Adipocyte (in vitro differentiated cells): Measurements from ENCODE around the gene NAV2.

Experiments
- DNase-seq: peaks from one replicate; pipeline ENCODE4 v3.0.0-alpha.2; 2015; ENCODE audit warnings: low read depth
- H3K27me3 ChIP-seq: replicated peaks from 2 replicates; pipeline ENCODE4 v1.7.0; 2013; ENCODE audit warnings: mild to moderate bottlenecking, low read length, moderate library complexity; ENCODE audit not compliant: control insufficient read depth, insufficient read depth
- H3K36me3 ChIP-seq: 2 replicates; pipeline ENCODE4 v1.7.0; 2013; ENCODE audit warnings: low read length, mild to moderate bottlenecking, moderate library complexity; ENCODE audit not compliant: control insufficient read depth, insufficient read depth, severe bottlenecking
- H3K4me1 ChIP-seq: 2 replicates; pipeline ENCODE4 v1.7.0; 2013; ENCODE audit warnings: mild to moderate bottlenecking, low read length, moderate library complexity; ENCODE audit not compliant: control insufficient read depth, insufficient read depth
- H3K4me3 ChIP-seq: 2 replicates; pipeline ENCODE4 v1.7.0; 2013; ENCODE audit warnings: mild to moderate bottlenecking, low read length, moderate library complexity
- H3K9ac ChIP-seq: 2 replicates; pipeline ENCODE4 v1.7.0; 2013; ENCODE audit warnings: mild to moderate bottlenecking, low read length, moderate library complexity
- H3K9me3 ChIP-seq: 2 replicates; pipeline ENCODE4 v1.7.0; 2013; ENCODE audit warnings: mild to moderate bottlenecking, low read length, moderate library complexity; ENCODE audit not compliant: control insufficient read depth

NAV2 gene

GRCh38 chr11:19691815-19692500 is 20.7 kb upstream of the NAV2 start:
- Histone ChIP-seq H3K4me1 (peaks cover 18% of the 10 kb centered on the region), H3K9ac (no peak overlapping the region), H3K9me3 (no peaks in the 10 kb centered on the region), H3K36me3 (no peaks in the 10 kb centered on the region), H3K4me3 (no peak overlapping the region), H3K27me3 (no peaks in the 10 kb centered on the region)
- DNase-seq, result no peak

- no peak for DNase-seq
- H3K4me3 ChIP-seq, result no peak overlapping the region
- H3K36me3 ChIP-seq, result no peaks in the 10 kb centered on the region
- H3K9me3 ChIP-seq, result no peaks in the 10 kb centered on the region
- no peak overlapping the region for H3K9ac ChIP-seq
- no peaks in the 10 kb centered on the region for H3K27me3 ChIP-seq
- peaks cover 17% of the 10 kb centered on the region for H3K4me1 ChIP-seq
Observed at GRCh38 chr11:19693146-19693545, 19.5 kb upstream of the NAV2 start.

- no peak overlapping the region for H3K4me3 ChIP-seq
- DNase-seq, result no peak
Observed at GRCh38 chr11:19694796-19695345, 17.8 kb upstream of the NAV2 start.

DNA sequence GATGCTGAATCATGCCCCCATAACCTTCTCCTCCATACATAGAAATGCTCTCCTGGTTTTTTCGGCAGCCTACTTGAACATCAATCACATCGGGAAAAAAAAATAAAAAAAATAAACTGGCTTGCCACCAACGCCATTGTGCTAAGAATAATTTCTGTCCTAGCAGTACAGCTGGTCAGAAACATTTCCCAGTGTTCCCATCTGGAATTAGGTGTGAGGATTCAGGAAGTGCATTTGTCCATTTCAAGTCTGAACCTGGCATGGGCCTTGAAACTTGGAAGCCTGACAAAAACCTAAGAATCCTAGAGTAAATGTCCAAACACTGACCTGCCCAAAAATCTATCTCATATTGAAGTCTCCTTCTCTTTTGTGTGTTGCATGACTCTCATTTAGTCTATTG is 16.6 kb upstream of the NAV2 start:
- Histone ChIP-seq H3K4me3 (no peak overlapping the region), H3K9ac (no peak overlapping the region), H3K4me1 (peaks cover 35% of the 10 kb centered on the region), H3K36me3 (no peaks in the 10 kb centered on the region), H3K27me3 (no peaks in the 10 kb centered on the region), H3K9me3 (no peaks in the 10 kb centered on the region)
- no peak for DNase-seq

More at GRCh38 chr11:19694796-19695345, 17.8 kb upstream of the NAV2 start:
- Histone ChIP-seq H3K27me3 (no peaks in the 10 kb centered on the region), H3K4me1 (peaks cover 24% of the 10 kb centered on the region), H3K9ac (no peak overlapping the region), H3K9me3 (no peaks in the 10 kb centered on the region), H3K36me3 (no peaks in the 10 kb centered on the region)

- no peak overlapping the region for H3K9ac ChIP-seq
- no peaks in the 10 kb centered on the region for H3K9me3 ChIP-seq
- H3K4me3 ChIP-seq, result no peak overlapping the region
- DNase-seq, result no peak
- H3K36me3 ChIP-seq, result no peaks in the 10 kb centered on the region
- H3K27me3 ChIP-seq, result no peaks in the 10 kb centered on the region
- peaks cover 44% of the 10 kb centered on the region for H3K4me1 ChIP-seq
Observed at GRCh38 chr11:19696904-19697303, 15.7 kb upstream of the NAV2 start.

DNA sequence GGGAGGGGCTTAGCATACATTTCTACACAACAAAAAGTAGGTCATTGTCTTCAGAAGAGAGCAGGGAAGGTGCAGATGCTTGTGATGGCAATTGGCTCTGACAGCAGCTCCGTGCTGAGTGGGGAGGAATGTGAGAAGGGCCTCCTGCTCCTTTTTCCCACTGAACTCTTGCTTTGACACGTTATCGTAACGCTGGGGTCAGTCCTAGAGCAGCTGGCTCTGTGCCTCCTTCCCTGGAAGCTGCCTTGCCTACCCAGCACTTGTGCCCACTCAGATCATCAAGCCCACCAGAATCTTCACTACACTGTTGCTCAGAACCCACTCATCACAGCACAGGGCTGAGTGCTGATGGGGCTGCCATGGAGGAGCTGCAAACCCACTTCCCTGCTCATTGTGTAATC is 14.9 kb upstream of the NAV2 start:
- no peak for DNase-seq
- no peak overlapping the region for H3K4me3 ChIP-seq
- H3K9ac ChIP-seq, result no peak overlapping the region
- H3K9me3 ChIP-seq, result no peaks in the 10 kb centered on the region
- peaks cover 49% of the 10 kb centered on the region for H3K4me1 ChIP-seq
- H3K27me3 ChIP-seq, result no peaks in the 10 kb centered on the region
- H3K36me3 ChIP-seq, result no peaks in the 10 kb centered on the region

- no peak overlapping the region for H3K9ac ChIP-seq
- DNase-seq, result no peak
- H3K4me3 ChIP-seq, result no peak overlapping the region
- no peaks in the 10 kb centered on the region for H3K27me3 ChIP-seq
- no peaks in the 10 kb centered on the region for H3K9me3 ChIP-seq
- peaks cover 53% of the 10 kb centered on the region for H3K4me1 ChIP-seq
- H3K36me3 ChIP-seq, result no peaks in the 10 kb centered on the region
Observed at GRCh38 chr11:19698493-19699292, 13.9 kb upstream of the NAV2 start.

GRCh38 chr11:19701421-19701820 is 11.2 kb upstream of the NAV2 start:
- Histone ChIP-seq H3K4me3 (no peak overlapping the region), H3K4me1 (peaks cover 65% of the 10 kb centered on the region), H3K9me3 (no peaks in the 10 kb centered on the region), H3K9ac (peak overlapping the region; percentile 41), H3K27me3 (no peaks in the 10 kb centered on the region), H3K36me3 (no peaks in the 10 kb centered on the region)
- no peak for DNase-seq

DNA sequence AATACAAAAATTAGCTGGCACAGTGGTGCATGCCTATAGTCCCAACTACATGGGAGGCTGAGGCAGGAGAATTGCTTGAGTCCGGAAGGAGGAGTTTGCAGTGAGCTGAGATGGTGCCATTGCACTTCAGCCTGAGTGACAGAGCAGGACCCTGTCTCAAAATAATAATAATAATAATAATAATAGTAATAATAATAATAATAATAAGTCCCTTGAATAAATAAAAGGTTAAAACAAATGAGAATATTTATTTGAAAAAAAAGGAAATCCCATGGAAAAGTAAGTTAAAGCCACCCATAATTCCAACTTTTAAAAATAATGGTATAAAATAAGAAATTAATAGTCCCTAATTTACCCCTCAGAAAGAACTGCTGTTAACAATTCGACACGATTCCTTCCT is 10.0 kb upstream of the NAV2 start:
- no peaks in the 10 kb centered on the region for H3K27me3 ChIP-seq
- no peak for DNase-seq
- no peaks in the 10 kb centered on the region for H3K36me3 ChIP-seq
- no peak overlapping the region for H3K9ac ChIP-seq
- H3K9me3 ChIP-seq, result no peaks in the 10 kb centered on the region
- H3K4me1 ChIP-seq, result peaks cover 64% of the 10 kb centered on the region
- H3K4me3 ChIP-seq, result no peak overlapping the region

- no peak overlapping the region for H3K4me3 ChIP-seq
- DNase-seq, result no peak
Observed at GRCh38 chr11:19703211-19703610, 9.4 kb upstream of the NAV2 start.

DNA sequence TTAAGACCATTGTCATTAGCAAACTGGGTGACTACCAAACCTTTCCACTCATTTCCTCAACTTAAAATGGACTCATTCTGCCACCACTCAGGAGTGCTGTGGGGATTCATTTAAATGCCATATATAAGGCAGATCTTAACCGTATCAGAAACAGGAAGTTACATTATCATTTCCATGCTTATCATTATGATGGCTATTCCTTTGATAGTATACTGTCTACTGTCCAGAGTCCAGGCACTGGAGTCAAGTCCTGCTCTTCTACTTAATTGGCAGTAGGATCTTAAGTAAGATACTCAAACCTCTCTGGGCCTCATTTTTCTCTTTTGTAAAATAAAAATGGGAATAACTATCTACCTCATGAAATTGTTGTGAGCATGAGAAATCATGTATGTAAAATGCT is 8.4 kb upstream of the NAV2 start:
- DNase-seq, result no peak
- H3K4me3 ChIP-seq, result no peak overlapping the region

More at GRCh38 chr11:19703211-19703610, 9.4 kb upstream of the NAV2 start:
- Histone ChIP-seq H3K9ac (no peak overlapping the region), H3K4me1 (peaks cover 58% of the 10 kb centered on the region), H3K27me3 (no peaks in the 10 kb centered on the region), H3K36me3 (no peaks in the 10 kb centered on the region), H3K9me3 (no peaks in the 10 kb centered on the region)

More for the DNA sequence above, 8.4 kb upstream of the NAV2 start:
- Histone ChIP-seq H3K27me3 (no peaks in the 10 kb centered on the region), H3K9ac (no peak overlapping the region), H3K36me3 (no peaks in the 10 kb centered on the region), H3K9me3 (no peaks in the 10 kb centered on the region), H3K4me1 (peaks cover 48% of the 10 kb centered on the region)
